MM.1S (cell line): Measurements from ENCODE around the gene SEC61A1.

Source experiments
- DNase-seq: peaks from one replicate; pipeline ENCODE4 v3.0.0-alpha.2; 2015
- H2AFZ ChIP-seq: fragments of 300-600 bp; sonication (generic); 2 replicates; pipeline ENCODE4 v1.6.0; 2016; ENCODE audit warnings: antibody characterized with exemption, low read length
- H3F3A ChIP-seq: fragments of 300-600 bp; sonication (generic); 2 replicates; pipeline ENCODE4 v1.6.1; 2016; ENCODE audit warnings: mild to moderate bottlenecking, antibody characterized with exemption, low read length, moderate library complexity, mixed read lengths; ENCODE audit not compliant: insufficient read depth
- H3K27ac ChIP-seq: fragments of 300-600 bp; sonication (generic); 2 replicates; pipeline ENCODE4 v1.5.1; 2016; ENCODE audit warnings: mild to moderate bottlenecking, low read length
- H3K27me3 ChIP-seq: fragments of 300-600 bp; sonication (generic); replicated peaks from 2 replicates; pipeline ENCODE4 v1.6.0; 2016; ENCODE audit warnings: low read length; ENCODE audit not compliant: insufficient read depth
- H3K36me3 ChIP-seq: fragments of 300-600 bp; sonication (generic); replicated peaks from 2 replicates; pipeline ENCODE4 v1.6.1; 2016; ENCODE audit warnings: mild to moderate bottlenecking, low read length, mixed read lengths; ENCODE audit not compliant: insufficient read depth
- H3K4me1 ChIP-seq: fragments of 300-600 bp; sonication (generic); 2 replicates; pipeline ENCODE4 v1.6.1; 2016; ENCODE audit warnings: low read length, mixed read lengths
- H3K4me2 ChIP-seq: fragments of 300-600 bp; sonication (generic); 2 replicates; pipeline ENCODE4 v1.6.0; 2016; ENCODE audit warnings: low read depth, low read length
- H3K4me3 ChIP-seq: fragments of 300-600 bp; sonication (generic); 2 replicates; pipeline ENCODE4 v1.5.1; 2016; ENCODE audit warnings: low read length, mixed read lengths
- H3K79me2 ChIP-seq: fragments of 300-600 bp; sonication (generic); 2 replicates; pipeline ENCODE4 v1.6.1; 2016; ENCODE audit warnings: mixed run types, low read length, mixed read lengths
- H3K9ac ChIP-seq: fragments of 300-600 bp; sonication (generic); 2 replicates; pipeline ENCODE4 v1.6.1; 2016; ENCODE audit warnings: low read length, mixed read lengths
- H3K9me2 ChIP-seq: fragments of 300-600 bp; sonication (generic); replicated peaks from 2 replicates; pipeline ENCODE4 v1.6.1; 2016; ENCODE audit warnings: mild to moderate bottlenecking, low read length, mixed read lengths; ENCODE audit not compliant: insufficient read depth
- H3K9me3 ChIP-seq: fragments of 300-600 bp; sonication (generic); replicated peaks from 2 replicates; pipeline ENCODE4 v1.6.1; 2016; ENCODE audit warnings: mild to moderate bottlenecking, low read length, mixed read lengths; ENCODE audit not compliant: insufficient read depth
- H4K20me1 ChIP-seq: fragments of 300-600 bp; sonication (generic); 2 replicates; pipeline ENCODE4 v1.6.1; 2016; ENCODE audit warnings: mild to moderate bottlenecking, low read length, moderate library complexity, mixed read lengths; ENCODE audit not compliant: insufficient read depth
- CTCF ChIP-seq: fragments of 300-600 bp; sonication (generic); IDR thresholded peaks from 2 replicates; pipeline ENCODE4 v1.5.1; 2016; ENCODE audit warnings: antibody characterized with exemption, low read length, mixed read lengths
- EZH2 ChIP-seq: fragments of 300-600 bp; sonication (generic); optimal IDR thresholded peaks from 2 replicates; pipeline ENCODE3; 2017; ENCODE audit warnings: low read depth, mild to moderate bottlenecking, antibody characterized with exemption, low read length, mixed read lengths
- EZH2phosphoT487 ChIP-seq: fragments of 300-600 bp; sonication (generic); IDR thresholded peaks from 2 replicates; pipeline ENCODE4 v1.6.1; 2018; ENCODE audit warnings: antibody characterized with exemption, low read length

SEC61A1 gene

GRCh38 chr3:128084675-128085021, 32.4 kb downstream of the SEC61A1 start:
- Histone ChIP-seq H3K9ac (no peak overlapping the region), H2AFZ (no peak overlapping the region), H3K4me3 (no peak overlapping the region), H3K9me3 (no peaks in the 10 kb centered on the region), H3K79me2 (no peaks in the 10 kb centered on the region), H3K36me3 (no peaks in the 10 kb centered on the region), H4K20me1 (no peaks in the 10 kb centered on the region), H3K4me2 (no peak overlapping the region), H3K27ac (no peak overlapping the region), H3F3A (no peaks in the 10 kb centered on the region), H3K9me2 (no peaks in the 10 kb centered on the region), H3K27me3 (no peaks in the 10 kb centered on the region), H3K4me1 (no peaks in the 10 kb centered on the region)
- DNase-seq, result no peak
- TF ChIP-seq CTCF (no peak), EZH2 (no peak), EZH2phosphoT487 (no peak)

- no peaks in the 10 kb centered on the region for H3K4me1 ChIP-seq
- no peak overlapping the region for H2AFZ ChIP-seq
- H3F3A ChIP-seq, result no peaks in the 10 kb centered on the region
- no peaks in the 10 kb centered on the region for H3K27me3 ChIP-seq
- no peak overlapping the region for H3K27ac ChIP-seq
- no peak overlapping the region for H3K9ac ChIP-seq
- no peak overlapping the region for H3K4me3 ChIP-seq
- H4K20me1 ChIP-seq, result no peaks in the 10 kb centered on the region
- no peak for DNase-seq
- H3K79me2 ChIP-seq, result peaks cover 15% of the 10 kb centered on the region; the same call in 1 of the 2 replicates
- TF ChIP-seq EZH2phosphoT487, result no peak
- TF ChIP-seq EZH2, result no peak
- TF ChIP-seq CTCF, result no peak
- no peaks in the 10 kb centered on the region for H3K9me2 ChIP-seq
- H3K9me3 ChIP-seq, result no peaks in the 10 kb centered on the region
- H3K36me3 ChIP-seq, result no peaks in the 10 kb centered on the region
- H3K4me2 ChIP-seq, result no peak overlapping the region
These were observed 36.9 kb downstream of the SEC61A1 start for GRCh38 chr3:128089135-128089534.

GRCh38 chr3:128091586-128091985, 39.3 kb downstream of the SEC61A1 start:
- peaks cover 22% of the 10 kb centered on the region; the same call in 1 of the 2 replicates for H3K79me2 ChIP-seq

More at GRCh38 chr3:128091586-128091985, 39.3 kb downstream of the SEC61A1 start:
- Histone ChIP-seq H3F3A (no peaks in the 10 kb centered on the region), H3K36me3 (no peaks in the 10 kb centered on the region), H3K4me1 (no peaks in the 10 kb centered on the region), H3K9me3 (no peaks in the 10 kb centered on the region), H3K27ac (no peak overlapping the region), H3K4me2 (no peak overlapping the region), H4K20me1 (no peaks in the 10 kb centered on the region), H3K9me2 (no peaks in the 10 kb centered on the region), H2AFZ (no peak overlapping the region), H3K4me3 (no peak overlapping the region), H3K27me3 (no peaks in the 10 kb centered on the region), H3K9ac (no peak overlapping the region)
- DNase-seq, result no peak
- TF ChIP-seq EZH2phosphoT487 (no peak), CTCF (no peak), EZH2 (no peak)
